Measurements from ENCODE around the gene CEP295NL. TPM values are rescaled to one million over a fixed set of nuclear protein-coding genes. Genes with fewer than 3 reads are reported as not detected.

CEP295NL gene
- total and polyA plus RNA-seq, 2 of the 13 experiments (the other 11 are each of a cell fraction or from before 2014, with no cell fraction given), result not detected

GRCh38 chr17:78940708-78941107 is 37.7 kb upstream of the CEP295NL start (continued):
- no peak for TF ChIP-seq REXO4 (CRISPR knock-in tag; IDR thresholded peaks at IDR 0.05; ENCODE audit: borderline replicate concordance)
- TF ChIP-seq NFYB (CRISPR knock-in tag; IDR thresholded peaks at IDR 0.05), result peak; percentile 54; the same call in 1 of the 2 replicates
- TF ChIP-seq MAX (IDR thresholded peaks at IDR 0.05), result 0 out of 2 replicates have a peak, but pooled peaks have one; percentile 16
- TF ChIP-seq KMT2B (CRISPR knock-in tag; IDR thresholded peaks at IDR 0.05), result no peak
- TF ChIP-seq ZNF607 (CRISPR knock-in tag; IDR thresholded peaks at IDR 0.05; ENCODE audit: borderline replicate concordance), result no peak
- no peak for TF ChIP-seq KDM3A (CRISPR knock-in tag; IDR thresholded peaks at IDR 0.05; ENCODE audit: low read depth)
- no peak for TF ChIP-seq ZNF343 (CRISPR knock-in tag; IDR thresholded peaks at IDR 0.05)
- no peak for TF ChIP-seq KAT8 (CRISPR knock-in tag; IDR thresholded peaks at IDR 0.05)
- TF ChIP-seq ZNF564 (CRISPR knock-in tag; IDR thresholded peaks at IDR 0.05), result no peak
- TF ChIP-seq NRL (CRISPR knock-in tag; IDR thresholded peaks at IDR 0.05; ENCODE audit: borderline replicate concordance), result no peak

- FAIRE-seq (no peak), DNase-seq (ENCODE audit: low spot score) (no peak), ATAC-seq (no peak)
- no TSS peak for BruUV-seq (replicated peaks)
- Histone ChIP-seq H3K27ac (ENCODE audit: extremely low read length, insufficient read depth, low read length) (no peak overlapping the region), H3K27me3 (ENCODE audit: control insufficient read depth in 1 of 2, insufficient read depth in 2 of 2, low read length in 2 of 2) (peaks cover 2 to 34% of the 10 kb centered on the region in 2 experiments), H3K9me3 (ENCODE audit: low read length) (no peaks in the 10 kb centered on the region), H3K4me1 (ENCODE audit: insufficient read depth, low read length) (0 out of 2 replicates have a peak, but pooled peaks cover 5% of the 10 kb centered on the region), H3K4me3 (replicated peaks in 1 of 3; ENCODE audit: insufficient read depth in 1 of 3, low read depth in 2 of 3, low read length in 3 of 3) (no peak overlapping the region), H3K4me2 (ENCODE audit: low read depth, low read length) (no peak overlapping the region), H3K9ac (ENCODE audit: insufficient read depth, low read depth, low read length) (no peak overlapping the region), H3K36me3 (replicated peaks in 1 of 2; ENCODE audit: control insufficient read depth in 1 of 2, insufficient read depth in 2 of 2, low read length in 2 of 2) (no peaks in the 10 kb centered on the region), H4K20me1 (ENCODE audit: insufficient read depth, low read length) (no peaks in the 10 kb centered on the region), H3K79me2 (ENCODE audit: insufficient read depth, low read length) (no peaks in the 10 kb centered on the region), H2AFZ (ENCODE audit: low read length) (no peak overlapping the region)
- WGBS (ENCODE audit: low lambda C conversion rate), result 62% methylated on average over 5 of the region's 5 CpGs
- intact Hi-C loops (cut with micrococcal nuclease; ENCODE audit: unreplicated experiment), result no loop called here
- in situ Hi-C loops (cut with HindIII; ENCODE audit: extremely low pct_ligation_motif_present, low pct_unique_long_range_greater_than_20kb), result no loop called here
- POLR2A ChIA-PET, result interaction anchor here (1.0 to 1.1 kb wide), 2 partner anchors 12 to 40 kb away, joined by 3 read pairs; partner anchors contain the start of gene LGALS3BP
- CTCF ChIA-PET (ENCODE audit: low intra/inter-chr PET ratio, low total read pairs), result no interaction called here
- TF ChIP-seq ZBTB4 (CRISPR knock-in tag; IDR thresholded peaks at IDR 0.05; ENCODE audit: borderline replicate concordance), result no peak
- TF ChIP-seq ZNF326 (CRISPR knock-in tag; IDR thresholded peaks at IDR 0.05; ENCODE audit: borderline replicate concordance), result no peak
- TF ChIP-seq SYNCRIP (IDR thresholded peaks at IDR 0.05; ENCODE audit: insufficient read depth, low read depth, low read length), result no peak
- no peak for TF ChIP-seq CREM (IDR thresholded peaks at IDR 0.05)
- TF ChIP-seq CREM (CRISPR knock-in tag; IDR thresholded peaks at IDR 0.05), result no peak
- no peak for TF ChIP-seq PTBP1 (IDR thresholded peaks at IDR 0.05; ENCODE audit: low read depth, low read length, poor library complexity, severe bottlenecking)
- TF ChIP-seq MEIS1 (CRISPR knock-in tag; IDR thresholded peaks at IDR 0.05; ENCODE audit: borderline replicate concordance), result no peak
- TF ChIP-seq TBL1XR1 (IDR thresholded peaks at IDR 0.05; ENCODE audit: borderline replicate concordance, low read length, partially characterized antibody), result no peak
- no peak for TF ChIP-seq CTCF (CRISPR knock-in tag; IDR thresholded peaks at IDR 0.05)
Observed at GRCh38 chr17:78940258-78940657, 37.3 kb upstream of the CEP295NL start.

All from HepG2 (cell line).